Astrocyte of the cerebellum (primary cell): ENCODE results near the gene ADAP2.

Experiments
- DNase-seq: peaks from one replicate; pipeline ENCODE4 v3.0.0-alpha.2; 2011; ENCODE audit warnings: low read depth
- H3K4me3 ChIP-seq: 2 replicates; pipeline ENCODE4 v1.5.1; 2011; ENCODE audit warnings: mild to moderate bottlenecking, low read depth, low read length, moderate library complexity
- in situ Hi-C: cut with HindIII; loops from 2 replicates; pipeline ENCODE4 v1.10.0; 2017; ENCODE audit warnings: low sequenced_read_pairs
- TF ChIP-seq, protein P1 (sequence below): IDR thresholded peaks from 2 replicates; pipeline ENCODE4 v1.5.1; 2012; ENCODE audit warnings: low read length, low read depth, moderate library complexity, mild to moderate bottlenecking; ENCODE audit errors: missing control alignments

Gene ADAP2, protein sequence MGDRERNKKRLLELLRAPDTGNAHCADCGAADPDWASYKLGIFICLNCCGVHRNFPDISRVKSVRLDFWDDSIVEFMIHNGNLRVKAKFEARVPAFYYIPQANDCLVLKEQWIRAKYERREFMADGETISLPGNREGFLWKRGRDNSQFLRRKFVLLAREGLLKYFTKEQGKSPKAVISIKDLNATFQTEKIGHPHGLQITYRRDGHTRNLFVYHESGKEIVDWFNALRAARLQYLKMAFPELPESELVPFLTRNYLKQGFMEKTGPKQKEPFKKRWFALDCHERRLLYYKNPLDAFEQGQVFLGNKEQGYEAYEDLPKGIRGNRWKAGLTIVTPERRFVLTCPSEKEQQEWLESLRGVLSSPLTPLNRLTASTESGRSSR

GRCh38 chr17:30921544-30922196 lies at the start of gene ADAP2:
ADAP2 (plus strand) TSS chr17:30921945; CDS start chr17:30922015, 70 bp downstream.
- in situ Hi-C loops = no loop called here
- no peak for DNase-seq
- TF ChIP-seq, protein P1, sequence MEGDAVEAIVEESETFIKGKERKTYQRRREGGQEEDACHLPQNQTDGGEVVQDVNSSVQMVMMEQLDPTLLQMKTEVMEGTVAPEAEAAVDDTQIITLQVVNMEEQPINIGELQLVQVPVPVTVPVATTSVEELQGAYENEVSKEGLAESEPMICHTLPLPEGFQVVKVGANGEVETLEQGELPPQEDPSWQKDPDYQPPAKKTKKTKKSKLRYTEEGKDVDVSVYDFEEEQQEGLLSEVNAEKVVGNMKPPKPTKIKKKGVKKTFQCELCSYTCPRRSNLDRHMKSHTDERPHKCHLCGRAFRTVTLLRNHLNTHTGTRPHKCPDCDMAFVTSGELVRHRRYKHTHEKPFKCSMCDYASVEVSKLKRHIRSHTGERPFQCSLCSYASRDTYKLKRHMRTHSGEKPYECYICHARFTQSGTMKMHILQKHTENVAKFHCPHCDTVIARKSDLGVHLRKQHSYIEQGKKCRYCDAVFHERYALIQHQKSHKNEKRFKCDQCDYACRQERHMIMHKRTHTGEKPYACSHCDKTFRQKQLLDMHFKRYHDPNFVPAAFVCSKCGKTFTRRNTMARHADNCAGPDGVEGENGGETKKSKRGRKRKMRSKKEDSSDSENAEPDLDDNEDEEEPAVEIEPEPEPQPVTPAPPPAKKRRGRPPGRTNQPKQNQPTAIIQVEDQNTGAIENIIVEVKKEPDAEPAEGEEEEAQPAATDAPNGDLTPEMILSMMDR = no peak
- peak within 1 kb of the TSS; percentile 27 for H3K4me3 ChIP-seq

DNA sequence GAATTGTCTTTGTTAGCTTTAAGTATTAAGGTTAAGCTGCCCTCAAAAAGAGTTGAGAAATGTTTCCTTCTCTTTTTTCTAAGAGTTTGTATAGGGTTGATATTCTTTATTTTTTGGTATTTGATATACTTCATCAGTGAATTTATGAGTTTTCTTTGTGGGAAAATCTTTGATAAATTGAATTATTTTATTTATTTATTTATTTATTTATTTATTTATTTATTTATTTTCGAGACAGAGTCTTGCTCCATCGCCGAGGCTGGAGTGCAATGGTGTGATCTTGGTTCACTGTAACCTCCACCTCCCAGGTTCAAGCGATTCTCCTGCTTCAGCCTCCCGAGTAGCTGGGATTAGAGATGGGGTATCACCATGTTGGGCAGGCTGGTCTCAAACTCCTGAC lies 35.6 kb upstream of the ADAP2 start:
- H3K4me3 ChIP-seq = no peak overlapping the region
- TF ChIP-seq, protein P1 = no peak
- in situ Hi-C loops = no loop called here
- DNase-seq = no peak

DNA sequence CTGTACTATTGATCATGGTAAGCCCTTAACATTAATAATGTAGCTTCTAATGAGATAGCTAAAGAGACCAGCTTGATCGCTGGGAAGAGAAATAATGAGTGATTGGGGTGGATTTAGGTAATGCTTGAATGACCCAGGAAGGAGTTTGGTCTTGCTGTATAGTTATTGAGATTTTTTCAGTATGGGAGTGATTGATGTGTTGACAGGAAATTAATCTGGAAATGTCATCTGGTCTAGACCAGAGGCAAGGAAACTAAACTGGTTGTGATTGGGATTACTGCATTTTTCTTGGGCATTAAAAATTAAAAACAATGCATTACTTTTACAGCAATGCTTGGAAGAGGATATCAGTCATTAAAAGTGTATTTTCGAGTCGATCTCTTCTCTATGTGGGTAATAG lies 27.5 kb upstream of the ADAP2 start:
- no peak overlapping the region for H3K4me3 ChIP-seq
- DNase-seq = no peak
- TF ChIP-seq, protein P1 = no peak
- in situ Hi-C loops = no loop called here

- DNase-seq = no peak
- in situ Hi-C loops = no loop called here
Measured at GRCh38 chr17:30897311-30897710, 24.4 kb upstream of the ADAP2 start.

DNA sequence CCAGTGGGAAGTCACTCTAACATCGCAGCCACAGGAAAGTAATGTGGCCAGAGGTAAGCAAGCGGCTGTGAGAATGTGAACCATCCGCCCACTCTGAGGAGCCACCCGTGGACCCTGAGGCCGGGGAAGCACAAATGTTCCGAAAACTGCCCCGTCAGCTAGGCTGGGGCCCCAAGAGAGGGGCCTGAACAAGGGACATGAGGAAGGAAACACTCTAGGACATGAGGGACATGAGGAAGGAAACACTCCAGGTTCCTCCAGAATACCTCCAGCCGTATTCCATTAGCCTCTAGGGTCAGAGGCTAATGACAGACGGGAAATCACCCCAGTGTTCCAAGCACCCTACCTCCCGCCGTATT lies 16.0 kb upstream of the ADAP2 start:
- in situ Hi-C loops = no loop called here
- peak overlapping the region; percentile 92 for H3K4me3 ChIP-seq
- TF ChIP-seq, protein P1 = no peak
- no peak for DNase-seq

More at GRCh38 chr17:30897311-30897710, 24.4 kb upstream of the ADAP2 start:
- no peak overlapping the region for H3K4me3 ChIP-seq
- TF ChIP-seq, protein P1 = no peak

GRCh38 chr17:30906101-30906911 lies 15.4 kb upstream of the ADAP2 start, which contains the start of gene TEFM:
TEFM (minus strand) TSS chr17:30906238; CDS start chr17:30906198, 40 bp downstream.
- in situ Hi-C loops = no loop called here
- TF ChIP-seq, protein P1 = no peak
- H3K4me3 ChIP-seq = peak within 1 kb of the TSS; percentile 92
- peak; percentile 80 for DNase-seq
